HepG2 (cell line): ENCODE data around the gene P3R3URF. TPM values are rescaled to one million over a fixed set of nuclear protein-coding genes. Genes with fewer than 3 reads are reported as not detected.

Experiments
- ATAC-seq: fragments of 200-7000 bp; cut with Tn5 transposase; 3 replicates; pipeline ENCODE4 v1.9.1; 2020; ENCODE audit warnings: mild to moderate bottlenecking, moderate library complexity
- BruUV-seq: library from RNA; stranded (reverse); fragments of 400-500 nt; replicated peaks from 2 replicates; lab custom pipeline; 2021; lab: Mats Ljungman, UMichigan
- CTCF ChIA-PET: fragments of 300-600 bp; formaldehyde crosslinking; extraction: SDS; loops from one replicate; lab custom pipeline; 2021; ENCODE audit warnings: low total read pairs, inconsistent platforms, low intra/inter-chr PET ratio; lab: Yijun Ruan, JAX
- POLR2A ChIA-PET: fragments of 350-600 bp; sonication (Branson Sonifier 250); formaldehyde crosslinking; loops from one replicate; lab custom pipeline; 2020; ENCODE audit warnings: antibody characterized with exemption, inconsistent platforms; lab: Yijun Ruan, JAX
- DNase-seq: peaks from one replicate; pipeline ENCODE4 v3.0.0-alpha.2; 2015; ENCODE audit warnings: low spot score
- FAIRE-seq: peaks from 3 replicates; lab custom pipeline; 2011; peaks lifted over from hg19 to GRCh38; lab: Jason Lieb, UNC
- H2AFZ ChIP-seq: one replicate; pipeline ENCODE4 v1.6.1; 2011; ENCODE audit warnings: low read length, inconsistent platforms
- H3K27ac ChIP-seq: fragments of 300-600 bp; 3 replicates; pipeline ENCODE4 v1.8.0; 2011; ENCODE audit warnings: mixed run types, mild to moderate bottlenecking, mixed read lengths, low read length, inconsistent platforms; ENCODE audit not compliant: insufficient read depth; ENCODE audit errors: extremely low read length
- H3K27me3 ChIP-seq, 2 experiments: fragments of 200-600 bp in 1 of 2; 2 replicates in 1 of 2; 3 replicates in 1 of 2; pipeline versions ENCODE4 v1.6.0 to v1.8.0; 2011; ENCODE audit warnings: low read length in 2 of 2, mild to moderate bottlenecking in 2 of 2, moderate library complexity in 2 of 2, inconsistent platforms in 1 of 2; ENCODE audit not compliant: insufficient read depth in 2 of 2, control insufficient read depth in 1 of 2
- H3K36me3 ChIP-seq, 2 experiments: fragments of 200-600 bp in 1 of 2; replicated peaks in 1 of 2; 2 replicates in 1 of 2; 3 replicates in 1 of 2; pipeline versions ENCODE4 v1.5.1 to v1.8.0; 2011; ENCODE audit warnings: low read length in 2 of 2, inconsistent platforms in 1 of 2; ENCODE audit not compliant: insufficient read depth in 2 of 2, control insufficient read depth in 1 of 2
- H3K4me1 ChIP-seq: 2 replicates; pipeline ENCODE4 v1.5.1; 2012; ENCODE audit warnings: low read length, inconsistent platforms; ENCODE audit not compliant: insufficient read depth
- H3K4me2 ChIP-seq: 2 replicates; pipeline ENCODE4 v1.6.0; 2011; ENCODE audit warnings: low read depth, low read length, inconsistent platforms
- H3K4me3 ChIP-seq, 3 experiments: fragments of 200-600 bp in 1 of 3; sonication (generic), shearing (Covaris generic) in 1 of 3; replicated peaks in 1 of 3; 2 replicates each; pipeline ENCODE4 v1.5.1; 2011 to 2016; ENCODE audit warnings: low read length in 3 of 3, inconsistent platforms in 2 of 3, low read depth in 2 of 3, mild to moderate bottlenecking in 2 of 3, control low read depth in 1 of 3, mixed read lengths in 1 of 3; ENCODE audit not compliant: insufficient read depth in 1 of 3
- H3K79me2 ChIP-seq: one replicate; pipeline ENCODE4 v1.6.1; 2011; ENCODE audit warnings: low read length, inconsistent platforms; ENCODE audit not compliant: insufficient read depth
- H3K9ac ChIP-seq: 2 replicates; pipeline ENCODE4 v1.6.0; 2011; ENCODE audit warnings: mild to moderate bottlenecking, low read depth, low read length, inconsistent platforms; ENCODE audit not compliant: insufficient read depth
- H3K9me3 ChIP-seq: 2 replicates; pipeline ENCODE4 v1.5.1; 2012; ENCODE audit warnings: mild to moderate bottlenecking, low read length
- H4K20me1 ChIP-seq: 2 replicates; pipeline ENCODE4 v1.6.0; 2011; ENCODE audit warnings: inconsistent platforms, mild to moderate bottlenecking, low read length, moderate library complexity; ENCODE audit not compliant: insufficient read depth
- CERS6 ChIP-seq: sonication (generic); formaldehyde crosslinking; IDR thresholded peaks from 2 replicates; pipeline ENCODE4 v1.5.0; 2020; ENCODE audit warnings: missing genetic modification reagents
- ELF3 ChIP-seq: IDR thresholded peaks from 2 replicates; pipeline ENCODE4 v1.6.1; 2016; ENCODE audit warnings: missing genetic modification reagents, missing compliant biosample characterization
- MED13 ChIP-seq: sonication (generic); formaldehyde crosslinking; IDR thresholded peaks from 2 replicates; pipeline ENCODE4 v1.5.0; 2020; ENCODE audit warnings: missing genetic modification reagents
- MEIS1 ChIP-seq: sonication (generic); formaldehyde crosslinking; IDR thresholded peaks from 2 replicates; pipeline ENCODE4 v1.9.0; 2021; ENCODE audit warnings: mild to moderate bottlenecking, missing genetic modification reagents, moderate library complexity, borderline replicate concordance
- SMYD3 ChIP-seq: sonication (generic); formaldehyde crosslinking; IDR thresholded peaks from 2 replicates; pipeline ENCODE4 v1.8.1; 2023; ENCODE audit warnings: mild to moderate bottlenecking, missing genetic modification reagents
- XBP1 ChIP-seq: sonication (generic); formaldehyde crosslinking; IDR thresholded peaks from 2 replicates; pipeline ENCODE4 v1.5.0; 2020; ENCODE audit warnings: missing genetic modification reagents
- ZNF451 ChIP-seq: sonication (generic); formaldehyde crosslinking; IDR thresholded peaks from 2 replicates; pipeline ENCODE4 v1.5.0; 2020; ENCODE audit warnings: mild to moderate bottlenecking, missing genetic modification reagents
- ZNF619 ChIP-seq: sonication (generic); formaldehyde crosslinking; IDR thresholded peaks from 2 replicates; pipeline ENCODE4 v1.4.0; 2020; ENCODE audit warnings: mild to moderate bottlenecking, missing genetic modification reagents
- ZNF790 ChIP-seq: sonication (generic); formaldehyde crosslinking; IDR thresholded peaks from 2 replicates; pipeline ENCODE4 v1.8.0; 2022; ENCODE audit warnings: missing genetic modification reagents, mild to moderate bottlenecking, borderline replicate concordance
- WGBS: methylation state at CpG from one replicate; pipeline ENCODE4 v1.1.6; 2017; ENCODE audit warnings: low lambda C conversion rate; 5-methylcytosine and 5-hydroxymethylcytosine counted together
- in situ Hi-C: cut with HindIII; loops from 2 replicates; pipeline ENCODE4 v1.10.0; 2017; ENCODE audit warnings: low pct_unique_long_range_greater_than_20kb; ENCODE audit not compliant: extremely low pct_ligation_motif_present
- intact Hi-C: fragments of 100-400 bp; cut with micrococcal nuclease; formaldehyde crosslinking; loops from one replicate; pipeline ENCODE4 v1.10.0; 2022; ENCODE audit not compliant: unreplicated experiment
- polyA plus RNA-seq, 8 experiments: library from polyadenylated mRNA; depleted of rRNA in 3 of 8; stranded (reverse) in 7 of 8; unstranded in 1 of 8; fragments of >200 nt; fragmentation: Illumina TruSeq in 4 of 8; extraction: Trizol in 4 of 8; gene quantifications; 2 replicates each; pipeline versions ENCODE4 v1.2.1 to v1.2.3, GENCODE V29; 2011 to 2016; ENCODE audit warnings: low read depth in 4 of 8, missing spikeins in 1 of 8, mixed read lengths in 1 of 8; ENCODE audit not compliant: insufficient read depth in 1 of 8
- total RNA-seq, 5 experiments: library from RNA; depleted of rRNA; stranded (reverse); fragments of >200 nt; fragmentation: Illumina TruSeq; extraction: Trizol; gene quantifications; 2 replicates each; pipeline ENCODE4 v1.2.3, GENCODE V29; 2016; ENCODE audit warnings: low read depth in 1 of 5
- TF ChIP-seq, protein P1 (sequence below): sonication (generic); formaldehyde crosslinking; IDR thresholded peaks from 2 replicates; pipeline ENCODE4 v1.4.0; 2020; ENCODE audit warnings: missing genetic modification reagents, borderline replicate concordance
- TF ChIP-seq, protein P2 (sequence below): sonication (generic); formaldehyde crosslinking; IDR thresholded peaks from 2 replicates; pipeline ENCODE4 v1.5.1; 2020; ENCODE audit warnings: missing genetic modification reagents, mild to moderate bottlenecking, borderline replicate concordance
- TF ChIP-seq, protein P3 (sequence below): sonication (generic); formaldehyde crosslinking; IDR thresholded peaks from 2 replicates; pipeline ENCODE4 v1.8.1; 2023; ENCODE audit warnings: missing genetic modification reagents, mild to moderate bottlenecking, borderline replicate concordance

Gene P3R3URF
- total and polyA plus RNA-seq, 2 of the 13 experiments (the other 11 are each of a cell fraction or from before 2014, with no cell fraction given) = not detected

DNA sequence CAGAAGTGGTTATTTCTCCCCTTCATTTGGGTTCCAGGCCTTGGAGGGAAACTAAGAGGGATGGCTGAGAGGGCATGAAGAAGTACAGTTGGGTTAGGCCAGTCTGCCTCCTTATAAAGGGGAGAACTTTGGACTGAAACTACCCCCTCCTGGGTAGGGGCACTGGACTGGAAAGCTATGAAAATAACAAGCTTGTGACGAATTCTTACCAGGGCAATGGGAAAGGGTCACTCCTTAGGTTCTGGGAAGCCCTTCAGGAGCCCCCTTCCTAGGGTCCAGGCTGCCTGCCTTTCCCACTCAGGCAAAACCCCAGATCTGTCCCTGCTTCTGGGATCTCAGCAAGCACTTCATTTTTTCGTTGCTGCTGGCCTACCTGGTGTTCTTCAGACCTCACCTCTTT lies 9.8 kb upstream of the P3R3URF start:
- no peak overlapping the region for H2AFZ ChIP-seq
- no TSS peak for BruUV-seq
- 93% methylated on average over 2 of the region's 2 CpGs for WGBS
- FAIRE-seq = no peak
- no peaks in the 10 kb centered on the region for H3K9me3 ChIP-seq
- DNase-seq = no peak
- TF ChIP-seq XBP1 (CRISPR knock-in tag) (no peak), MEIS1 (no peak), ZNF619 (CRISPR knock-in tag) (no peak), MED13 (CRISPR knock-in tag) (no peak), CERS6 (CRISPR knock-in tag) (no peak), ZNF451 (CRISPR knock-in tag) (no peak), SMYD3 (CRISPR knock-in tag) (no peak), ELF3 (CRISPR knock-in tag) (no peak), ZNF790 (CRISPR knock-in tag) (no peak)
- TF ChIP-seq, protein P1, sequence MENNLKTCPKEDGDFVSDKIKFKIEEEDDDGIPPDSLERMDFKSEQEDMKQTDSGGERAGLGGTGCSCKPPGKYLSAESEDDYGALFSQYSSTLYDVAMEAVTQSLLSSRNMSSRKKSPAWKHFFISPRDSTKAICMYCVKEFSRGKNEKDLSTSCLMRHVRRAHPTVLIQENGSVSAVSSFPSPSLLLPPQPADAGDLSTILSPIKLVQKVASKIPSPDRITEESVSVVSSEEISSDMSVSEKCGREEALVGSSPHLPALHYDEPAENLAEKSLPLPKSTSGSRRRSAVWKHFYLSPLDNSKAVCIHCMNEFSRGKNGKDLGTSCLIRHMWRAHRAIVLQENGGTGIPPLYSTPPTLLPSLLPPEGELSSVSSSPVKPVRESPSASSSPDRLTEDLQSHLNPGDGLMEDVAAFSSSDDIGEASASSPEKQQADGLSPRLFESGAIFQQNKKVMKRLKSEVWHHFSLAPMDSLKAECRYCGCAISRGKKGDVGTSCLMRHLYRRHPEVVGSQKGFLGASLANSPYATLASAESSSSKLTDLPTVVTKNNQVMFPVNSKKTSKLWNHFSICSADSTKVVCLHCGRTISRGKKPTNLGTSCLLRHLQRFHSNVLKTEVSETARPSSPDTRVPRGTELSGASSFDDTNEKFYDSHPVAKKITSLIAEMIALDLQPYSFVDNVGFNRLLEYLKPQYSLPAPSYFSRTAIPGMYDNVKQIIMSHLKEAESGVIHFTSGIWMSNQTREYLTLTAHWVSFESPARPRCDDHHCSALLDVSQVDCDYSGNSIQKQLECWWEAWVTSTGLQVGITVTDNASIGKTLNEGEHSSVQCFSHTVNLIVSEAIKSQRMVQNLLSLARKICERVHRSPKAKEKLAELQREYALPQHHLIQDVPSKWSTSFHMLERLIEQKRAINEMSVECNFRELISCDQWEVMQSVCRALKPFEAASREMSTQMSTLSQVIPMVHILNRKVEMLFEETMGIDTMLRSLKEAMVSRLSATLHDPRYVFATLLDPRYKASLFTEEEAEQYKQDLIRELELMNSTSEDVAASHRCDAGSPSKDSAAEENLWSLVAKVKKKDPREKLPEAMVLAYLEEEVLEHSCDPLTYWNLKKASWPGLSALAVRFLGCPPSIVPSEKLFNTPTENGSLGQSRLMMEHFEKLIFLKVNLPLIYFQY (CRISPR knock-in tag) = no peak
- TF ChIP-seq, protein P2, sequence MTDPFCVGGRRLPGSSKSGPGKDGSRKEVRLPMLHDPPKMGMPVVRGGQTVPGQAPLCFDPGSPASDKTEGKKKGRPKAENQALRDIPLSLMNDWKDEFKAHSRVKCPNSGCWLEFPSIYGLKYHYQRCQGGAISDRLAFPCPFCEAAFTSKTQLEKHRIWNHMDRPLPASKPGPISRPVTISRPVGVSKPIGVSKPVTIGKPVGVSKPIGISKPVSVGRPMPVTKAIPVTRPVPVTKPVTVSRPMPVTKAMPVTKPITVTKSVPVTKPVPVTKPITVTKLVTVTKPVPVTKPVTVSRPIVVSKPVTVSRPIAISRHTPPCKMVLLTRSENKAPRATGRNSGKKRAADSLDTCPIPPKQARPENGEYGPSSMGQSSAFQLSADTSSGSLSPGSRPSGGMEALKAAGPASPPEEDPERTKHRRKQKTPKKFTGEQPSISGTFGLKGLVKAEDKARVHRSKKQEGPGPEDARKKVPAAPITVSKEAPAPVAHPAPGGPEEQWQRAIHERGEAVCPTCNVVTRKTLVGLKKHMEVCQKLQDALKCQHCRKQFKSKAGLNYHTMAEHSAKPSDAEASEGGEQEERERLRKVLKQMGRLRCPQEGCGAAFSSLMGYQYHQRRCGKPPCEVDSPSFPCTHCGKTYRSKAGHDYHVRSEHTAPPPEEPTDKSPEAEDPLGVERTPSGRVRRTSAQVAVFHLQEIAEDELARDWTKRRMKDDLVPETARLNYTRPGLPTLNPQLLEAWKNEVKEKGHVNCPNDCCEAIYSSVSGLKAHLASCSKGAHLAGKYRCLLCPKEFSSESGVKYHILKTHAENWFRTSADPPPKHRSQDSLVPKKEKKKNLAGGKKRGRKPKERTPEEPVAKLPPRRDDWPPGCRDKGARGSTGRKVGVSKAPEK (CRISPR knock-in tag) = no peak
- TF ChIP-seq, protein P3, sequence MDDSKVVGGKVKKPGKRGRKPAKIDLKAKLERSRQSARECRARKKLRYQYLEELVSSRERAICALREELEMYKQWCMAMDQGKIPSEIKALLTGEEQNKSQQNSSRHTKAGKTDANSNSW = no peak
- no peaks in the 10 kb centered on the region for H3K27me3 ChIP-seq
- no peak overlapping the region for H3K4me3 ChIP-seq
- no peaks in the 10 kb centered on the region for H3K79me2 ChIP-seq
- peaks cover 45% of the 10 kb centered on the region for H3K4me1 ChIP-seq
- POLR2A ChIA-PET = no interaction called here
- H4K20me1 ChIP-seq = no peaks in the 10 kb centered on the region
- H3K36me3 ChIP-seq = peaks cover 0 to 17% of the 10 kb centered on the region in 2 experiments; a peak in 2 of 5 replicates
- H3K4me2 ChIP-seq = no peak overlapping the region
- H3K9ac ChIP-seq = no peak overlapping the region
- CTCF ChIA-PET = no interaction called here
- intact Hi-C loops (no loop called here), in situ Hi-C loops (no loop called here)
- ATAC-seq = no peak
- no peak overlapping the region for H3K27ac ChIP-seq
